ENCODE data around the gene FRMD6.

DNA sequence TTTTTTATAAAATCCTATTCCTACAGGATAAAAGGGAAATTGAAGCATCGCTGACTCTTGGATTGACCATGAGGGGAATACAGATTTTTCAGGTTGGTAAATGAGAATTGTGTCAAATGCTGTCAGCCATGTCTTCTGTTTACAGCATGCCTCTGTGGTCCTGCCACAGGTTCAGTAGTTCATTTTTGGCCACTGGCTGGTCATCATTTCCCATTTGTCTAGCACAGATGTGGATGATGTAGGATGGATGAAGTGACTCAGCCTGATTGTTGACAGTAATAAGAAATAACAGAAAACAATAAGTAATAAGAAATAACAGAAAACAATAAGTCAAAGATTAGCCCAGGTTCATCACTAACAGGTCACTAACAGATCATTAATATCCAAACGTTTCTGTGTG, 59.8 kb downstream of the FRMD6 start:
- TF ChIP-seq BHLHE40 (IDR thresholded peaks at IDR 0.05; ENCODE audit: low read length), result no peak
- no peak for TF ChIP-seq POLR2AphosphoS5 (IDR thresholded peaks at IDR 0.05; ENCODE audit: control insufficient read depth, insufficient read depth, low read depth, low read length)
- no peak for TF ChIP-seq NFIC (IDR thresholded peaks at IDR 0.05)
- no peak for TF ChIP-seq SNAPC5 (CRISPR knock-in tag; IDR thresholded peaks at IDR 0.05)
- TF ChIP-seq ZNF232 (CRISPR knock-in tag; IDR thresholded peaks at IDR 0.05), result no peak
